ENCODE data around the gene NKD1. TPM values are rescaled to one million over a fixed set of nuclear protein-coding genes. Genes with fewer than 3 reads are reported as not detected.

Gene NKD1
- total RNA-seq, 8 experiments from 2014 or later, result 0.13 to 20.0 (median 1.2) TPM

DNA sequence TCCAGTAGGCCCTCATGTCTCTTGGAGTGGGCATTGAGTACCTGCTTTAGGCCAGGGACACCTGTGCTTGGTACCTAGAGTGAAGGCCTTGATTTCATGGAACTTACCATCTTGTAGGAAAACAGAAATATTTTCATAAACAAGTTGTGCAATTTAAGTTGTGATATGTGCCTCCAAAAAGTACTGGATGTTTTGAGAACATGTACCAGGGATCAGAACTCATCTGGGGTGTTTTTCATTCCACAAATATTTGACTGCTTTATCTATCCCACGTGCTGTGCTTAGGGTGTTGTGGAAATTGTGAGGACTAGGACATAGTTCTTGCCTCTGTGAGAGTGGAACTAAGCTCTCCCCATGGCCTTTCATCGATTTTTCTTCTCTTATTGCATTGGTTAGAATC lies 8.8 kb downstream of the NKD1 start:
- no peaks in the 10 kb centered on the region for H3K4me1 ChIP-seq (replicated peaks in 1 of 2)
- H3K4me3 ChIP-seq, result no peak overlapping the region
- no peak overlapping the region for H3K27ac ChIP-seq
- ATAC-seq (replicated peaks in 6 of 8), result no peak
- 5 to 100% (median 67%) methylated on average over 1 to 2 of the region's 2 CpGs; no CpG with 5 or more reads in 3 of the 10 experiments for WGBS, 10 experiments
- in situ Hi-C loops (cut with MboI; ENCODE audit: low pct_unique_long_range_greater_than_20kb in 2 of 9, low sequenced_read_pairs in 9 of 9, unreplicated experiment in 9 of 9), result no loop called here

DNA sequence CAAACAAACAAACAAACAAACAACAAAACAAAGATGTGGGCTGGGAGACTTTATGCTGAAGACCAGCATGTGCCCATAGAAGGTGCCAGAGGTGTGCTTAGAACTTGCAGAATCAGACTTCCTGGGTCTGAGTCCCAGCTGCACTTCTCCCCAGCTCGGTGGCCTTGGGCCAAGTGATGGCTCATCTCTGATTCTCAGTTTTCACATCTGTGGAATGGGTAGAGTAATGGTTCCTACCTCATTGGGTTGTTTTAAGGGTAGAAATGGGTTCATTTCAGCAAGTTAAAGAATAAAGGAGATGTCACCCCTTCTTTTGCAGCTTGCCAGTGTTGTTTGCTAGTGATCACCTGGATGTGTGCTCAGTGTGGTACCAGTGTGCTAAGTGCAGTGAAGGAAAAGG lies 10.7 kb downstream of the NKD1 start:
- no peak for ATAC-seq (replicated peaks in 6 of 8)
- no peak overlapping the region for H3K4me3 ChIP-seq
- in situ Hi-C loops (cut with MboI; ENCODE audit: low pct_unique_long_range_greater_than_20kb in 2 of 9, low sequenced_read_pairs in 9 of 9, unreplicated experiment in 9 of 9), result no loop called here
- H3K27ac ChIP-seq, result no peak overlapping the region
- no peaks in the 10 kb centered on the region for H3K4me1 ChIP-seq (replicated peaks in 1 of 2)
- WGBS, 10 experiments, result 0 to 100% methylated on average over 1 of the region's 1 CpG; no CpG with 5 or more reads in 8 of the 10 experiments

GRCh38 chr16:50559342-50559741 lies 11.1 kb downstream of the NKD1 start:
- in situ Hi-C loops (cut with MboI; ENCODE audit: low pct_unique_long_range_greater_than_20kb in 2 of 9, low sequenced_read_pairs in 9 of 9, unreplicated experiment in 9 of 9), result no loop called here
- no peak for ATAC-seq (replicated peaks in 6 of 8)
- H3K27ac ChIP-seq, result no peak overlapping the region
- no peaks in the 10 kb centered on the region for H3K4me1 ChIP-seq (replicated peaks in 1 of 2)
- H3K4me3 ChIP-seq, result no peak overlapping the region
- 67 to 93% (median 88%) methylated on average over 1 to 6 of the region's 6 CpGs; no CpG with 5 or more reads in 1 of the 10 experiments for WGBS, 10 experiments

- ATAC-seq (replicated peaks in 6 of 8), result no peak
- no peaks in the 10 kb centered on the region for H3K4me1 ChIP-seq (replicated peaks in 1 of 2)
- no peak overlapping the region for H3K27ac ChIP-seq
- in situ Hi-C loops (cut with MboI; ENCODE audit: low pct_unique_long_range_greater_than_20kb in 2 of 9, low sequenced_read_pairs in 9 of 9, unreplicated experiment in 9 of 9), result no loop called here
- H3K4me3 ChIP-seq, result no peak overlapping the region
- 50 to 100% (median 94%) methylated on average over 1 to 7 of the region's 13 CpGs; no CpG with 5 or more reads in 1 of the 10 experiments for WGBS, 10 experiments
These were observed 11.8 kb downstream of the NKD1 start for GRCh38 chr16:50559804-50560514.

DNA sequence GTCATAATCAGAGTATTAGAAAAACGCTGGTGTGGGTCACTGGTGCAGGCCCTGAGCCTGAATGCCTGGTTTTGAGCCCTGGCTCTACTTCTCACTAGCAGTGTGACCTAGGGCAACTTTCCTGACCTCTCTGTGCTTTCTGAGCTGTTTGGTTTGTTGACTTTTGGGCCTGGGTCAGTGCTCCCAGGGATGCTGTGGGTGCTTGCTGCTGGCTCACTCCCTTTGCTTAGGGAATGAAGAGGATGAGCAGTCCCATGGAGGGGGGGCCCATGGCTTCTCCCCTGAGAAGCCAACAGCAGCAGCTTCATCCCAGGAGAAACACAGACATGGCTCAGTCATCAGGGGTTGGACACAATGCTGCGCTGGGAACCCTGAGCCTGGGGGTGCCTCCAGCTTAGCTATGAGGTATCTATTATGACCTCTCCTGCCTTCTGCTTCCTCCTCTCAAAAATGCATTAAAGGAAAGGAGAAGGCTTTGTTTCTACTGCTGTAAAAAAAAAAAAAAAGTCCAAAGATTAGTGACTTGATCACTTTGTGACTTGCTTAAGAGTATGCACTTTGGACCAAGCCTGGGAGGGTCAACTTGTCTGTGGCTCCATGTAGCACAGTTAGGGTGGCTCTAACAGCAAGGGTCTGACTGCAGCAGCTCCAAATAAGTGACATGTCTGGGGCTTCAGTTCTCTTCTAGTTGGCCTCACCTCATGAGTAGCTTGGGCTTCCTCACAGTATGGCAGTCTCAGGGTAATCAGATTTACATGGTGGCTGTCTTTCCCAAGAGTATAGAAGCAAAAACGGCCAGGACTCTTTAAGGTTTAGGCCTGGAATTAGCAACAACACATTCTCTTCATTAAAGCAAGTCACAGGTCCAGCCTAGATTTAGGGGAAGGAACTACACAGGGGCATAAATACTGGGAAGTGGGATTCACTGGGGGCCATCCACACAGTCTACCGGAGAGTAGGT lies 13.0 kb downstream of the NKD1 start:
- H3K4me1 ChIP-seq (replicated peaks in 1 of 2), result no peaks in the 10 kb centered on the region
- ATAC-seq (replicated peaks in 6 of 8), result no peak
- in situ Hi-C loops (cut with MboI; ENCODE audit: low pct_unique_long_range_greater_than_20kb in 2 of 9, low sequenced_read_pairs in 9 of 9, unreplicated experiment in 9 of 9), result no loop called here
- no peak overlapping the region for H3K4me3 ChIP-seq
- WGBS, 10 experiments, result 0 to 100% (median 40%) methylated on average over 1 to 3 of the region's 4 CpGs; no CpG with 5 or more reads in 2 of the 10 experiments
- H3K27ac ChIP-seq, result no peak overlapping the region

DNA sequence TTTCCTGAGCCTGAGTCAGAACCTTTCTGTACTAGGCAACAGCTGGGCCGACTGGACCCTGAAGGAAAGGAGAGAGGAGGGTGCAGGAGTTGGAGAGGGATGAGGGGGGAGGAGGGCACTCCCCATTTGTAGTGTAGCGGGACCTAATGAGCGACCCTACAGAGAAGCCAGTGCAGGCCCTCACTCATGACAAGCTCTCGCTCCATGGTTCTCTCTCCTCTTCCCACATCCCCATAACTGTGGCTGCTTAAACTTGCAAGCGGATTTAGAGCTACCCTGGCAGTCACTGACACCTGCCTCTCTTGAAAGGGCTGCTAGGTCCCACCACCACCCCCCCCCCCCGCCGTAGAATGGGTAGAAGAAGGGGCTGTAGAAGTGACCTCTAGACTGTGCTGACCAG lies 14.5 kb downstream of the NKD1 start:
- peaks cover 0 to under 1% of the 10 kb centered on the region in 2 donors for H3K4me1 ChIP-seq (replicated peaks in 1 of 2)
- no peak overlapping the region for H3K4me3 ChIP-seq
- WGBS, 10 experiments, result 47 to 100% methylated on average over 1 to 3 of the region's 7 CpGs; no CpG with 5 or more reads in 8 of the 10 experiments
- ATAC-seq (replicated peaks in 6 of 8), result no peak
- no peak overlapping the region for H3K27ac ChIP-seq
- in situ Hi-C loops (cut with MboI; ENCODE audit: low pct_unique_long_range_greater_than_20kb in 2 of 9, low sequenced_read_pairs in 9 of 9, unreplicated experiment in 9 of 9), result no loop called here

GRCh38 chr16:50563989-50564388 lies 15.8 kb downstream of the NKD1 start:
- in situ Hi-C loops (cut with MboI; ENCODE audit: low pct_unique_long_range_greater_than_20kb in 2 of 9, low sequenced_read_pairs in 9 of 9, unreplicated experiment in 9 of 9), result no loop called here
- Histone ChIP-seq H3K4me1 (replicated peaks in 1 of 2) (peaks cover 12 to 14% of the 10 kb centered on the region in 2 donors), H3K4me3 (no peak overlapping the region), H3K27ac (no peak overlapping the region)
- 0 to 80% (median 75%) methylated on average over 1 to 6 of the region's 6 CpGs; no CpG with 5 or more reads in 4 of the 10 experiments for whole genome bisulfite sequencing, 10 experiments
- no peak for ATAC-seq (replicated peaks in 6 of 8)

DNA sequence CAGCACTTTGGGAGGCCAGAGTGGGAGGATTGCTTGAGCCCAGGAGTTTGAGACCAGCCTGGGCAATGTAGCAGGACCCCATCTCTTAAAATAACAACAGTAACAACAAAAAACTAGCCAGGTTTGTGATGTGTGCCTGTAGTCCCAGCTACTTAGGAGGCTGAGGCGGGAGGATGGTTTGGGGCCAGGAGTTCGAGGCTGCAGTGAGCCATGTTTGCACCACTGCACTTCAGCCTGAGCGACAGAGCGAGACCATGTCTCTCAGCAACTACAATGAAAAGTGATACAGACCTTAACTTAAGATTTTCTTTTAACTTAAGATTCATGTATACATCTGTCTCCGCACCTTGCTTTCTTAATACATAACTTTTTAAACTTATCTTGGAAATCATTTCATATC lies 17.2 kb downstream of the NKD1 start:
- WGBS, 10 experiments, result 62 to 100% (median 100%) methylated on average over 1 to 5 of the region's 5 CpGs; no CpG with 5 or more reads in 1 of the 10 experiments
- peaks cover 12 to 14% of the 10 kb centered on the region in 2 donors for H3K4me1 ChIP-seq (replicated peaks in 1 of 2)
- no peak overlapping the region for H3K4me3 ChIP-seq
- in situ Hi-C loops (cut with MboI; ENCODE audit: low pct_unique_long_range_greater_than_20kb in 2 of 9, low sequenced_read_pairs in 9 of 9, unreplicated experiment in 9 of 9), result no loop called here
- ATAC-seq (replicated peaks in 6 of 8), result no peak
- H3K27ac ChIP-seq, result no peak overlapping the region

DNA sequence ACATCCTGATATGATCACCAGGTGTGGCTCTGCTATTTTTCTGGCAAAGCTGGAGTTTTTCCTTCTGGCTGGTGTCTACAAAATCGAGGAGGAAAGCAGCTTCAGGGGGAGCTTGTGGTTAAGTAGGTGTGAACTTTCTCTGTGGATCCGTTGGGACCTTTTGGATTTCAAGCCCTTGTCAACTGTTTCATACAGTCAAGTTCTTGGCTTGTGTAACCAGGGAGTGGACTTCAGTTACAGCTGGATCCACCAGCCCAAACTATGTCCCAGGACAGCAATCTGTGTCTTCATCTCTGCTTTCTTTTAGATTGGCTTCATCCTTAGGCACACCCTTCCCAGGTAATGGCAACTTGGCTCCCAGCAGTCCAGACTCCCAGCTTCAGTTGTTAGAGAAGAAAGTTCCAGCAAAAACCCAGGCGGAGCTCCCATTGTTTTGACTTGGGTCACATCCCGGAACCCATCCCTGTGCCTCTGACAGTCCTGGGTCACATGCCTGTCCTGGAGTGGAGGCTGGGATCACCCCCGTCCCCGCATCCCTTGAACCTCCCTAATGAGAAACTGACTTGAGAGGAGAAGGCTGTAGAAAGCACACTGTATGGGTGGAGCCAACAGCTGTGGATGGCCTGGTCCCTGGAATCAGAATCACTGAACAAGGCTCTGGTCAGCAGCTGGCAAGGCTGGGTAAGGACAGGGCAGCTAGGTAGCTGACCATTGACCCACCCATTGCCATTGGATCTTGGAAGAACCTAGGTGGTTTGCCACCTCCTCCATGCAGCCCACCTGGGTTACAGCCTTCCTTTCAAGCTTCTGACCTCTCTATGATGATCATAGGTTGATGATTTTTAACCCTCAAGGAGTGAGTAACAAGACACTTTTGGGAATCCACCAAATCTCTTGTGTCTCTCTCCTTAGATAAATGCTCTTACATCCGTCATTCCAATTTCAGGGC lies 18.1 kb downstream of the NKD1 start:
- 0 to 100% (median 54%) methylated on average over 1 to 5 of the region's 7 CpGs; no CpG with 5 or more reads in 2 of the 10 experiments for WGBS, 10 experiments
- H3K4me3 ChIP-seq, result no peak overlapping the region
- in situ Hi-C loops (cut with MboI; ENCODE audit: low pct_unique_long_range_greater_than_20kb in 2 of 9, low sequenced_read_pairs in 9 of 9, unreplicated experiment in 9 of 9), result no loop called here
- no peak overlapping the region for H3K27ac ChIP-seq
- no peak for ATAC-seq (replicated peaks in 6 of 8)
- peaks cover 12 to 14% of the 10 kb centered on the region in 2 donors for H3K4me1 ChIP-seq (replicated peaks in 1 of 2)

DNA sequence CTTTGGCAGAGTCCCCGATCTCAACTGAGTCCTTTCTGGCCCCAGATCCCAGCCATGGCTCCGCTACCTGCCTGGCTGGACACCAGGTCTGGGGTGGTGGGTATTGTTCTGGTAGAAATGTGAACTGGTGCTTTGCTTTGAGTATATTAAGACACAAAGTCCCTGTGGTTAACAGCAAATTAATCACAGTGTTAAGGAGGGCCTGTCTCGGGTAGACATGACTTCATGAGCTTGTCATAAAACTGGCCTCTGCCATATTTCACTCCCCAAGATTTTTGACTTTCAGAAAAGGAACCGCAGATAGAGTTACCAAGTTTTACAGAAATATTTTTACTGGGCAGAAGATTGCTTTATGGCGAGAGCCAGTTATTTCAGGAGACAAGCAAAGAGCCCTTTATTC lies 19.5 kb downstream of the NKD1 start:
- no peak overlapping the region for H3K4me3 ChIP-seq
- peaks cover 12 to 14% of the 10 kb centered on the region in 2 donors for H3K4me1 ChIP-seq (replicated peaks in 1 of 2)
- in situ Hi-C loops (cut with MboI; ENCODE audit: low pct_unique_long_range_greater_than_20kb in 2 of 9, low sequenced_read_pairs in 9 of 9, unreplicated experiment in 9 of 9), result no loop called here
- no peak for ATAC-seq (replicated peaks in 6 of 8)
- H3K27ac ChIP-seq, result no peak overlapping the region
- 0 to 93% (median 60%) methylated on average over 1 to 3 of the region's 5 CpGs; no CpG with 5 or more reads in 1 of the 10 experiments for WGBS, 10 experiments

DNA sequence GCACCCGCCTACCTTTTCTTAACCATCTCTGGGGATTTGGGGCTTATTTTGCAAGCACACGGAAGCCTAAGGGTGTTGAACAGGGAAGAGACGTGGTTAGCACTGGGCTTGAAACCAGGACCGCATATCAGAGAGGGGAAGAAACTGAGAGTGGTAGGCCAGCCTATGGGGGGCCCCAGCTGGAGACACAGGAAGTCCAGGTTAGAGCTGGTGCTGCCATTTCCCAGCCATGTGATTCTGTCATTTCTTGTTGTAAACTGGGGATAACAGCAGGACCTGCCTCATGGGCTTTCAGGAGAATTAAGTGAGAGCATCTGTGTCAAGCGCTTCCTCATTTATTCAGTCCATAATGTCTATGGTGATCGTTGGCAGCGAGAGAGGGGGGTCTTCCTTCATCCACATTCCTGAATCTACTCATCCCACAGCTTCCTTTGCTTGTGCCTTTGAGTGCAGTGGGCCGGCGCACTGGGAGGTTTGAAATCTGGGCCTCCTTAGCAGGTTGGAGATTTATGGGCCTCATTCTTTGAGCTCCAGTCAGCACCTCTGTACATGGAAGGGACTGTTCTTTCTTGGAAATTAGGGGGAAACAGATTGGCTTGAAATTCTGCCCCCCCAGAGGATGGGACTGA lies 20.1 kb downstream of the NKD1 start:
- WGBS, 10 experiments, result 20 to 90% (median 62%) methylated on average over 1 to 3 of the region's 9 CpGs; no CpG with 5 or more reads in 2 of the 10 experiments

DNA sequence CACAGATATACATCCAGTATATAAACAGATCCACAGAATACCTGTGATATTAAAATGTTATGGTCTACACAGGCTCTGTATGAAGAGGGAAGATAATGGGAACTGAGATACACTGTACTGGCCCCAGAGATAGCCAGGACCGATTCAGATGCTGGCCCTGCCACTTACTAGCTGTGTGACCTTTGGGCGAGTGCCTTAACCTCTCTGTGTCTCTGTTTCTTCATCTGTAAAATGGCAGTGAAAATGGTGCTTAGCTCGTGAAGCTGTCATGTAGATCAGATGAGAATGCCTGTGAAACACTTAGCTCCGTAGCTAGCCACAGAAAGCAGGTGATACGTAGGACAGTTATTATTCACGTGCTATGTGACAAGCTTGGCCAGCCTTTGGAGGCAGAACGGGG lies 22.2 kb downstream of the NKD1 start:
- no peak for ATAC-seq (replicated peaks in 6 of 8)
- no peak overlapping the region for H3K27ac ChIP-seq
- 24 to 100% (median 90%) methylated on average over 1 to 5 of the region's 7 CpGs; no CpG with 5 or more reads in 4 of the 10 experiments for WGBS, 10 experiments
- in situ Hi-C loops (cut with MboI; ENCODE audit: low pct_unique_long_range_greater_than_20kb in 2 of 9, low sequenced_read_pairs in 9 of 9, unreplicated experiment in 9 of 9), result no loop called here
- H3K4me3 ChIP-seq, result no peak overlapping the region
- H3K4me1 ChIP-seq (replicated peaks in 1 of 2), result peaks cover 12 to 24% of the 10 kb centered on the region in 2 donors

More for the DNA sequence above, 20.1 kb downstream of the NKD1 start:
- peak overlapping the region; percentile 46 for H3K27ac ChIP-seq
- in situ Hi-C loops (cut with MboI; ENCODE audit: low pct_unique_long_range_greater_than_20kb in 2 of 9, low sequenced_read_pairs in 9 of 9, unreplicated experiment in 9 of 9), result no loop called here
- peaks cover 12 to 14% of the 10 kb centered on the region in 2 donors for H3K4me1 ChIP-seq (replicated peaks in 1 of 2)
- no peak overlapping the region for H3K4me3 ChIP-seq
- ATAC-seq (replicated peaks in 6 of 8), result peak in 5 of 8 experiments; percentile 64 to 85 (median 67)

Data from motor neuron (in vitro differentiated cells).